B cell (primary cell): ENCODE measurements around the gene SNAPC4. TPM values are rescaled to one million over a fixed set of nuclear protein-coding genes. Genes with fewer than 3 reads are reported as not detected.

ENCODE experiments used
- ATAC-seq: fragments of 200-7000 bp; cut with Tn5 transposase; one replicate; pipeline ENCODE4 v1.10.0; 2021; ENCODE audit warnings: low read depth, mild to moderate bottlenecking, moderate number of reproducible peaks, moderate library complexity
- CTCF ChIA-PET: fragments of 350-600 bp; sonication (Branson Sonifier 250); formaldehyde crosslinking; loops from one replicate; lab custom pipeline; 2021; ENCODE audit warnings: antibody characterized with exemption, inconsistent platforms; lab: Charles Lee
- POLR2A ChIA-PET: fragments of 350-600 bp; sonication (Branson Sonifier 250); formaldehyde crosslinking; loops from one replicate; lab custom pipeline; 2021; ENCODE audit warnings: antibody characterized with exemption; lab: Charles Lee
- DNase-seq: peaks from one replicate; pipeline ENCODE4 v3.0.0; 2013
- H2AFZ ChIP-seq: 2 replicates; pipeline ENCODE4 v1.6.1; 2012; ENCODE audit warnings: mild to moderate bottlenecking, low read depth, low read length; ENCODE audit not compliant: insufficient read depth, poor library complexity, severe bottlenecking
- H3K27ac ChIP-seq, 2 donors: 1 replicate in 1 of 2; 2 replicates in 1 of 2; pipeline ENCODE4 v1.5.1; 2012 to 2013; ENCODE audit warnings: low read length in 2 of 2, mild to moderate bottlenecking in 2 of 2, moderate library complexity in 1 of 2
- H3K27me3 ChIP-seq, 4 experiments: fragments of 200-600 bp in 1 of 4; sonication (generic) in 1 of 4; replicated peaks in 1 of 4; 1 replicate in 2 of 4; 2 replicates in 2 of 4; pipeline versions ENCODE4 v1.6.1 to v1.7.0; 2013 to 2016; ENCODE audit warnings: low read length in 3 of 4, mild to moderate bottlenecking in 2 of 4, mixed read lengths in 1 of 4, moderate library complexity in 1 of 4; ENCODE audit not compliant: insufficient read depth in 4 of 4, control insufficient read depth in 3 of 4; ENCODE audit errors: control extremely low read depth in 1 of 4
- H3K36me3 ChIP-seq, 2 experiments: replicated peaks in 1 of 2; 1 replicate in 1 of 2; 2 replicates in 1 of 2; pipeline versions ENCODE4 v1.6.1 to v1.7.1; 2013; ENCODE audit warnings: low read length in 1 of 2; ENCODE audit not compliant: insufficient read depth in 2 of 2, control insufficient read depth in 1 of 2; ENCODE audit errors: control extremely low read depth in 1 of 2, extremely low read depth in 1 of 2
- H3K4me1 ChIP-seq, 2 donors: fragments of 200-600 bp in 1 of 2; sonication (generic) in 1 of 2; 1 replicate in 1 of 2; 2 replicates in 1 of 2; pipeline versions ENCODE4 v1.5.1 to v1.6.1; 2013 to 2017; ENCODE audit warnings: low read length in 2 of 2; ENCODE audit not compliant: control insufficient read depth in 2 of 2, insufficient read depth in 2 of 2
- H3K4me2 ChIP-seq: replicated peaks from 2 replicates; pipeline ENCODE3; 2012; ENCODE audit warnings: mild to moderate bottlenecking, low read depth, low read length; ENCODE audit not compliant: poor library complexity, severe bottlenecking
- H3K4me3 ChIP-seq, 5 experiments: fragments of 200-600 bp in 1 of 5; sonication (generic) in 1 of 5; 1 replicate in 3 of 5; 2 replicates in 2 of 5; pipeline versions ENCODE4 v1.5.1 to v1.7.0; 2011 to 2016; ENCODE audit warnings: low read length in 4 of 5, mild to moderate bottlenecking in 4 of 5, low read depth in 2 of 5, control low read depth in 1 of 5, moderate library complexity in 1 of 5; ENCODE audit not compliant: insufficient read depth in 1 of 5; ENCODE audit errors: control extremely low read depth in 1 of 5, extremely low read depth in 1 of 5
- H3K79me2 ChIP-seq: fragments of 200-600 bp; sonication (generic); one replicate; pipeline ENCODE4 v1.6.0; 2016; ENCODE audit warnings: low read length; ENCODE audit not compliant: control insufficient read depth, insufficient read depth
- H3K9ac ChIP-seq: fragments of 200-600 bp; sonication (generic); 2 replicates; pipeline ENCODE4 v1.6.1; 2017; ENCODE audit warnings: mild to moderate bottlenecking, low read length, moderate library complexity
- H3K9me3 ChIP-seq, 3 donors: one replicate each; pipeline versions ENCODE4 v1.6.1 to v1.7.1; 2013; ENCODE audit warnings: low read length in 2 of 3; ENCODE audit not compliant: control insufficient read depth in 2 of 3, insufficient read depth in 1 of 3; ENCODE audit errors: control extremely low read depth in 1 of 3
- H4K20me1 ChIP-seq: 2 replicates; pipeline ENCODE4 v1.6.0; 2012; ENCODE audit warnings: mild to moderate bottlenecking, low read length; ENCODE audit not compliant: insufficient read depth, control insufficient read depth, poor library complexity, severe bottlenecking
- H3K27ac Mint-ChIP-seq: one replicate; pipeline ENCODE4 v1.8.0; 2021; ENCODE audit warnings: mixed read lengths
- H3K27me3 Mint-ChIP-seq: one replicate; pipeline ENCODE4 v1.8.0; 2021; ENCODE audit warnings: mixed read lengths
- H3K4me1 Mint-ChIP-seq: one replicate; pipeline ENCODE4 v1.8.0; 2021; ENCODE audit warnings: mixed read lengths
- H3K4me3 Mint-ChIP-seq: one replicate; pipeline ENCODE4 v1.8.0; 2021; ENCODE audit warnings: mixed read lengths
- H3K9me3 Mint-ChIP-seq: one replicate; pipeline ENCODE4 v1.8.0; 2022; ENCODE audit warnings: mixed read lengths; ENCODE audit not compliant: insufficient read depth
- EZH2 ChIP-seq: IDR thresholded peaks from 2 replicates; pipeline ENCODE4 v1.6.1; 2012; ENCODE audit warnings: borderline replicate concordance, low read depth, mild to moderate bottlenecking, moderate library complexity, low read length; ENCODE audit not compliant: insufficient read depth, poor library complexity, severe bottlenecking
- WGBS: methylation state at CpG from one replicate; pipeline ENCODE4 v1.1.5; 2013; ENCODE audit warnings: missing lambda C conversion rate; ENCODE audit not compliant: insufficient coverage; 5-methylcytosine and 5-hydroxymethylcytosine counted together
- intact Hi-C: fragments of 100-400 bp; cut with micrococcal nuclease; formaldehyde crosslinking; loops from one replicate; pipeline ENCODE4 v1.10.0; 2022
- polyA plus RNA-seq: library from polyadenylated mRNA; depleted of rRNA; stranded (reverse); fragments of >200 nt; gene quantifications from 2 replicates; pipeline ENCODE4 v1.2.3, GENCODE V29; 2012
- total RNA-seq, 2 donors: library from RNA; stranded (reverse); fragments of 120-200 nt in 1 of 2; gene quantifications; 1 replicate in 1 of 2; 2 replicates in 1 of 2; pipeline versions ENCODE4 v1.2.3 to v1.2.4, GENCODE V29; 2013 to 2022
- TF ChIP-seq, protein P1 (sequence below): fragments of 200-600 bp; IDR thresholded peaks from one replicate; pipeline ENCODE4 v1.8.0; 2022; ENCODE audit warnings: antibody characterized with exemption, mild to moderate bottlenecking

Gene SNAPC4
- total and polyA plus RNA-seq, 2 donors (not counting 1 experiment from before 2014, with no cell fraction given), result 13.1 to 15.6 TPM

DNA sequence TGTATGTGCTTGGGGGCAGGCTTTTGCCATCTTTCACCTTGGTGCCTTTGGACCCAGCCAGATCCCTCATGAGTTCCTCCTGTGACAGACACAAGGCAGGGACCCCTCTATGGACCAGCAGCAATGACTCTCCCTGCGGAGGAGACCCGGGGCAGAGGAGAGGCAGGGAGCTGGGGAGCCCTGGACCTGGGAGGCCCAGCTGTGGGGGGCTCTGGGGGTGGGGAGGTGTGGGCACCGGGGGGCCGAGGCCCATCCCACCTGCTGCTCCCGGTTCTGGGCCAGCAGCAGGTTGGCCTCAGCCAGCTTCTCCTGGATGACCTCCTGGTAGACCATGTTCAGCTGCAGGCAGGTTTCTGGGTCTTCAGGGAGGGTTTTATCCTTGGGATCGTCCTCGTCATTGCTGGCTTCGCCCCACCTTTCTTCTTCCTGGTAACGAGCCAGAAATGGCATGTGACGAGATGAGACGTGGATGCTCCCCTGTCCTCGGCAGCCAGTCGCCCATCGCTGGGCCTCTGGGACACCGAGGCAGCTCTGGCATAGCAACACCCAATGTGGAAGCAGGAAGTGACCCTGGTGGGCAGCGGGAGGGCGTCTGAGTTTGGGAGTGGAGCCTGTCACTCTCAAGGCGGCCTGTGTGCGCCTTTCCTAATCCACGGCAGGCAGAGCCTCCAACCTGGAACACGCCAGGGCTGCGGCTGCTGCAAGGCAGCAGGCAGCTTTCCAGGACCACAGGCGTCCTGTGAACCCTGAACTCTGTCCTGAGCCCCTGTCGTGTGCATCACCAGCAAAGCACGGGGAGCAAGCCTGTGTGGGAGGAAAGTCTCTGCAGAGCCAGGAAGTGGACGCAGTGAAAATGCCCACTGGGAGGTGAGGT, 4.4 kb downstream of the SNAPC4 start:
- Histone ChIP-seq H3K4me3 (no peak overlapping the region), H2AFZ (no peak overlapping the region), H3K27me3 (no peaks in the 10 kb centered on the region), H4K20me1 (peaks cover 25% of the 10 kb centered on the region), H3K4me1 (peaks cover 14 to 15% of the 10 kb centered on the region in 2 donors), H3K9ac (no peak overlapping the region), H3K79me2 (peaks cover 38% of the 10 kb centered on the region), H3K36me3 (peaks cover 3 to 63% of the 10 kb centered on the region in 2 experiments), H3K27ac (no peak overlapping the region), H3K4me2 (no peak overlapping the region), H3K9me3 (no peaks in the 10 kb centered on the region)
- DNase-seq (no peak), ATAC-seq (no peak)
- Mint-ChIP-seq H3K27me3 (no peaks in the 10 kb centered on the region), H3K4me1 (peaks cover 14% of the 10 kb centered on the region), H3K27ac (no peak overlapping the region), H3K4me3 (no peak overlapping the region), H3K9me3 (no peaks in the 10 kb centered on the region)
- ChIA-PET POLR2A (no interaction called here), CTCF (interaction anchor here (1.3 kb wide), 1 partner anchor 32 kb away, joined by 6 read pairs; the partner anchor contains the start of gene DNLZ)
- intact Hi-C loops, result no loop called here
- WGBS, result 97% methylated on average over 25 of the region's 26 CpGs
- no peak for TF ChIP-seq EZH2
- TF ChIP-seq, protein P1, sequence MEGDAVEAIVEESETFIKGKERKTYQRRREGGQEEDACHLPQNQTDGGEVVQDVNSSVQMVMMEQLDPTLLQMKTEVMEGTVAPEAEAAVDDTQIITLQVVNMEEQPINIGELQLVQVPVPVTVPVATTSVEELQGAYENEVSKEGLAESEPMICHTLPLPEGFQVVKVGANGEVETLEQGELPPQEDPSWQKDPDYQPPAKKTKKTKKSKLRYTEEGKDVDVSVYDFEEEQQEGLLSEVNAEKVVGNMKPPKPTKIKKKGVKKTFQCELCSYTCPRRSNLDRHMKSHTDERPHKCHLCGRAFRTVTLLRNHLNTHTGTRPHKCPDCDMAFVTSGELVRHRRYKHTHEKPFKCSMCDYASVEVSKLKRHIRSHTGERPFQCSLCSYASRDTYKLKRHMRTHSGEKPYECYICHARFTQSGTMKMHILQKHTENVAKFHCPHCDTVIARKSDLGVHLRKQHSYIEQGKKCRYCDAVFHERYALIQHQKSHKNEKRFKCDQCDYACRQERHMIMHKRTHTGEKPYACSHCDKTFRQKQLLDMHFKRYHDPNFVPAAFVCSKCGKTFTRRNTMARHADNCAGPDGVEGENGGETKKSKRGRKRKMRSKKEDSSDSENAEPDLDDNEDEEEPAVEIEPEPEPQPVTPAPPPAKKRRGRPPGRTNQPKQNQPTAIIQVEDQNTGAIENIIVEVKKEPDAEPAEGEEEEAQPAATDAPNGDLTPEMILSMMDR, result no peak

DNA sequence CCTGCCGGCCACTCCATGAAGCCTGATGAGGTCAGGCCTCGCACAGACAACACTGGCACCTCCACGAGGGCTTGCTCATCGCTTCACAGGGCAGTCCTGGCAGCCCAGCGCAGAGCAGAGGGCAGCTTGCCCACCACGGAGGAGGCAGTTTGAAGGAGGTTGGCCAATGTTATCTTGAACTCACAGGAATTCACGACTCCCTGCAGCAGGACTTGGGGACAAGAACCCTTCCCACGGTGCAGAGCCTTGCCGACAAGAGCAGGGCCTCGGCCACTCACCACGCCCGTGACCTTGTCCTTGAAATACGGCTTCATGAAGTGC, 5.0 kb downstream of the SNAPC4 start:
- Histone ChIP-seq H3K4me3 (no peak overlapping the region), H3K27ac (no peak overlapping the region), H3K27me3 (no peaks in the 10 kb centered on the region), H2AFZ (no peak overlapping the region), H3K9ac (no peak overlapping the region), H3K4me1 (peaks cover 10 to 11% of the 10 kb centered on the region in 2 donors), H3K36me3 (peaks cover 3 to 63% of the 10 kb centered on the region in 2 experiments), H3K4me2 (no peak overlapping the region), H3K9me3 (no peaks in the 10 kb centered on the region), H3K79me2 (peaks cover 34% of the 10 kb centered on the region), H4K20me1 (peaks cover 25% of the 10 kb centered on the region)
- no peak for DNase-seq
- Mint-ChIP-seq H3K9me3 (no peaks in the 10 kb centered on the region), H3K4me3 (no peak overlapping the region), H3K4me1 (peaks cover 11% of the 10 kb centered on the region), H3K27ac (no peak overlapping the region), H3K27me3 (no peaks in the 10 kb centered on the region)
- intact Hi-C loops, result no loop called here
- ChIA-PET CTCF (no interaction called here), POLR2A (no interaction called here)
- no peak for ATAC-seq
- no peak for TF ChIP-seq EZH2
- TF ChIP-seq, protein P1, result no peak
- 98% methylated on average over 13 of the region's 13 CpGs for WGBS
